HepG2 (cell line): Measurements from ENCODE around the gene R3HDM1. TPM values are rescaled to one million over a fixed set of nuclear protein-coding genes. Genes with fewer than 3 reads are reported as not detected.

ENCODE experiments used
- ATAC-seq: fragments of 200-7000 bp; cut with Tn5 transposase; 3 replicates; pipeline ENCODE4 v1.9.1; 2020; ENCODE audit warnings: mild to moderate bottlenecking, moderate library complexity
- BruUV-seq: library from RNA; stranded (reverse); fragments of 400-500 nt; replicated peaks from 2 replicates; lab custom pipeline; 2021; lab: Mats Ljungman, UMichigan
- CTCF ChIA-PET: fragments of 300-600 bp; formaldehyde crosslinking; extraction: SDS; loops from one replicate; lab custom pipeline; 2021; ENCODE audit warnings: low total read pairs, inconsistent platforms, low intra/inter-chr PET ratio; lab: Yijun Ruan, JAX
- POLR2A ChIA-PET: fragments of 350-600 bp; sonication (Branson Sonifier 250); formaldehyde crosslinking; loops from one replicate; lab custom pipeline; 2020; ENCODE audit warnings: antibody characterized with exemption, inconsistent platforms; lab: Yijun Ruan, JAX
- DNase-seq: peaks from one replicate; pipeline ENCODE4 v3.0.0-alpha.2; 2015; ENCODE audit warnings: low spot score
- FAIRE-seq: peaks from 3 replicates; lab custom pipeline; 2011; peaks lifted over from hg19 to GRCh38; lab: Jason Lieb, UNC
- H2AFZ ChIP-seq: one replicate; pipeline ENCODE4 v1.6.1; 2011; ENCODE audit warnings: low read length, inconsistent platforms
- H3K27ac ChIP-seq: fragments of 300-600 bp; 3 replicates; pipeline ENCODE4 v1.8.0; 2011; ENCODE audit warnings: mixed run types, mild to moderate bottlenecking, mixed read lengths, low read length, inconsistent platforms; ENCODE audit not compliant: insufficient read depth; ENCODE audit errors: extremely low read length
- H3K27me3 ChIP-seq, 2 experiments: fragments of 200-600 bp in 1 of 2; 2 replicates in 1 of 2; 3 replicates in 1 of 2; pipeline versions ENCODE4 v1.6.0 to v1.8.0; 2011; ENCODE audit warnings: low read length in 2 of 2, mild to moderate bottlenecking in 2 of 2, moderate library complexity in 2 of 2, inconsistent platforms in 1 of 2; ENCODE audit not compliant: insufficient read depth in 2 of 2, control insufficient read depth in 1 of 2
- H3K36me3 ChIP-seq, 2 experiments: fragments of 200-600 bp in 1 of 2; replicated peaks in 1 of 2; 2 replicates in 1 of 2; 3 replicates in 1 of 2; pipeline versions ENCODE4 v1.5.1 to v1.8.0; 2011; ENCODE audit warnings: low read length in 2 of 2, inconsistent platforms in 1 of 2; ENCODE audit not compliant: insufficient read depth in 2 of 2, control insufficient read depth in 1 of 2
- H3K4me1 ChIP-seq: 2 replicates; pipeline ENCODE4 v1.5.1; 2012; ENCODE audit warnings: low read length, inconsistent platforms; ENCODE audit not compliant: insufficient read depth
- H3K4me2 ChIP-seq: 2 replicates; pipeline ENCODE4 v1.6.0; 2011; ENCODE audit warnings: low read depth, low read length, inconsistent platforms
- H3K4me3 ChIP-seq, 3 experiments: fragments of 200-600 bp in 1 of 3; sonication (generic), shearing (Covaris generic) in 1 of 3; replicated peaks in 1 of 3; 2 replicates each; pipeline ENCODE4 v1.5.1; 2011 to 2016; ENCODE audit warnings: low read length in 3 of 3, inconsistent platforms in 2 of 3, low read depth in 2 of 3, mild to moderate bottlenecking in 2 of 3, control low read depth in 1 of 3, mixed read lengths in 1 of 3; ENCODE audit not compliant: insufficient read depth in 1 of 3
- H3K79me2 ChIP-seq: one replicate; pipeline ENCODE4 v1.6.1; 2011; ENCODE audit warnings: low read length, inconsistent platforms; ENCODE audit not compliant: insufficient read depth
- H3K9ac ChIP-seq: 2 replicates; pipeline ENCODE4 v1.6.0; 2011; ENCODE audit warnings: mild to moderate bottlenecking, low read depth, low read length, inconsistent platforms; ENCODE audit not compliant: insufficient read depth
- H3K9me3 ChIP-seq: 2 replicates; pipeline ENCODE4 v1.5.1; 2012; ENCODE audit warnings: mild to moderate bottlenecking, low read length
- H4K20me1 ChIP-seq: 2 replicates; pipeline ENCODE4 v1.6.0; 2011; ENCODE audit warnings: inconsistent platforms, mild to moderate bottlenecking, low read length, moderate library complexity; ENCODE audit not compliant: insufficient read depth
- AHR ChIP-seq: IDR thresholded peaks from 2 replicates; pipeline ENCODE4 v1.6.1; 2018; ENCODE audit warnings: missing genetic modification reagents, missing compliant biosample characterization
- CEBPB ChIP-seq: IDR thresholded peaks from 2 replicates; pipeline ENCODE4 v1.6.1; 2011; ENCODE audit warnings: low read depth, low read length, improper control_type of control experiment, borderline replicate concordance
- ELF1 ChIP-seq: sonication (generic); formaldehyde crosslinking; IDR thresholded peaks from 2 replicates; pipeline ENCODE4 v1.4.0; 2020; ENCODE audit warnings: missing genetic modification reagents
- ELF4 ChIP-seq: sonication (generic); formaldehyde crosslinking; IDR thresholded peaks from 2 replicates; pipeline ENCODE4 v1.5.0; 2020; ENCODE audit warnings: missing genetic modification reagents, mild to moderate bottlenecking, moderate library complexity, borderline replicate concordance
- GTF2F1 ChIP-seq: fragments of 150-350 bp; IDR thresholded peaks from 2 replicates; pipeline ENCODE4 v1.6.1; 2014; ENCODE audit warnings: low read length
- KAT7 ChIP-seq: IDR thresholded peaks from 2 replicates; pipeline ENCODE4 v1.6.1; 2018; ENCODE audit warnings: borderline replicate concordance, missing compliant biosample characterization
- MYNN ChIP-seq: sonication (generic); formaldehyde crosslinking; IDR thresholded peaks from 2 replicates; pipeline ENCODE4 v1.4.0; 2020; ENCODE audit warnings: mild to moderate bottlenecking, low read depth, missing genetic modification reagents
- STAG1 ChIP-seq: sonication (generic); formaldehyde crosslinking; IDR thresholded peaks from 2 replicates; pipeline ENCODE4 v1.4.0; 2020; ENCODE audit warnings: missing genetic modification reagents
- TFE3 ChIP-seq: IDR thresholded peaks from 2 replicates; pipeline ENCODE4 v1.6.1; 2016
- UBTF ChIP-seq: sonication (generic); formaldehyde crosslinking; IDR thresholded peaks from 2 replicates; pipeline ENCODE4 v1.4.0; 2020; ENCODE audit warnings: mild to moderate bottlenecking, missing genetic modification reagents
- ZBTB38 ChIP-seq: sonication (generic); formaldehyde crosslinking; IDR thresholded peaks from 2 replicates; pipeline ENCODE4 v1.5.1; 2020; ENCODE audit warnings: mild to moderate bottlenecking, missing genetic modification reagents
- ZNF576 ChIP-seq: sonication (generic); formaldehyde crosslinking; IDR thresholded peaks from 2 replicates; pipeline ENCODE4 v1.4.0; 2020; ENCODE audit warnings: mild to moderate bottlenecking, missing genetic modification reagents
- ZSCAN25 ChIP-seq: sonication (generic); formaldehyde crosslinking; IDR thresholded peaks from 2 replicates; pipeline ENCODE4 v1.8.0; 2022; ENCODE audit warnings: mild to moderate bottlenecking, missing genetic modification reagents
- WGBS: methylation state at CpG from one replicate; pipeline ENCODE4 v1.1.6; 2017; ENCODE audit warnings: low lambda C conversion rate; 5-methylcytosine and 5-hydroxymethylcytosine counted together
- in situ Hi-C: cut with HindIII; loops from 2 replicates; pipeline ENCODE4 v1.10.0; 2017; ENCODE audit warnings: low pct_unique_long_range_greater_than_20kb; ENCODE audit not compliant: extremely low pct_ligation_motif_present
- intact Hi-C: fragments of 100-400 bp; cut with micrococcal nuclease; formaldehyde crosslinking; loops from one replicate; pipeline ENCODE4 v1.10.0; 2022; ENCODE audit not compliant: unreplicated experiment
- polyA plus RNA-seq, 8 experiments: library from polyadenylated mRNA; depleted of rRNA in 3 of 8; stranded (reverse) in 7 of 8; unstranded in 1 of 8; fragments of >200 nt; fragmentation: Illumina TruSeq in 4 of 8; extraction: Trizol in 4 of 8; gene quantifications; 2 replicates each; pipeline versions ENCODE4 v1.2.1 to v1.2.3, GENCODE V29; 2011 to 2016; ENCODE audit warnings: low read depth in 4 of 8, missing spikeins in 1 of 8, mixed read lengths in 1 of 8; ENCODE audit not compliant: insufficient read depth in 1 of 8
- total RNA-seq, 5 experiments: library from RNA; depleted of rRNA; stranded (reverse); fragments of >200 nt; fragmentation: Illumina TruSeq; extraction: Trizol; gene quantifications; 2 replicates each; pipeline ENCODE4 v1.2.3, GENCODE V29; 2016; ENCODE audit warnings: low read depth in 1 of 5

Gene R3HDM1
- total and polyA plus RNA-seq, 2 of the 13 experiments (the other 11 are each of a cell fraction or from before 2014, with no cell fraction given) = 15.7 to 54.3 TPM

GRCh38 chr2:135741395-135742324, 210.4 kb downstream of the R3HDM1 start, which contains the start of gene UBXN4:
TSS of gene UBXN4 (plus strand) at chr2:135741855. CDS start at chr2:135741930, 75 bp downstream.
- H4K20me1 ChIP-seq = peaks cover 38% of the 10 kb centered on the region
- peak; percentile 93 for ATAC-seq
- H2AFZ ChIP-seq = peak within 1 kb of the TSS; percentile 78
- peak; percentile 99 for DNase-seq
- peak; percentile 99 for FAIRE-seq
- in situ Hi-C loops = no loop called here
- CTCF ChIA-PET = no interaction called here
- H3K27me3 ChIP-seq = no peaks in the 10 kb centered on the region; a peak in 1 of 5 replicates
- 3% methylated on average over 52 of the region's 93 CpGs for WGBS
- intact Hi-C loops = loop anchor here (2.0 kb wide), 1 partner anchor 211 kb away; the partner anchor contains the start of genes R3HDM1 and ZRANB3
- peaks cover 45% of the 10 kb centered on the region for H3K79me2 ChIP-seq
- H3K36me3 ChIP-seq = peaks cover 0 to 16% of the 10 kb centered on the region in 2 experiments; a peak in 3 of 5 replicates
- peaks cover 27% of the 10 kb centered on the region for H3K4me1 ChIP-seq
- POLR2A ChIA-PET = interaction anchor here (0.7 to 1.1 kb wide), 7 partner anchors 15 to 823 kb away, joined by 3 to 5 read pairs (median 3); partner anchors contain the start of genes CCNT2, R3HDM1 and ZRANB3
- H3K4me2 ChIP-seq = peak within 1 kb of the TSS; percentile 83
- peak within 1 kb of the TSS; percentile 99 for H3K9ac ChIP-seq
- H3K27ac ChIP-seq = peak within 1 kb of the TSS; percentile 93
- H3K9me3 ChIP-seq = no peaks in the 10 kb centered on the region
- H3K4me3 ChIP-seq = peak within 1 kb of the TSS; percentile 85 to 98 (median 95)
- TSS peak; percentile 71 for BruUV-seq
- TF ChIP-seq ZNF576 (no peak), UBTF (CRISPR knock-in tag) (peak; percentile 98), GTF2F1 (0 out of 2 replicates have a peak, but pooled peaks have one; percentile 44), ELF4 (CRISPR knock-in tag) (peak; percentile 96), KAT7 (CRISPR knock-in tag) (no peak; the same call in 1 of the 2 replicates), ELF1 (CRISPR knock-in tag) (peak; percentile 99), ZBTB38 (CRISPR knock-in tag) (peak; percentile 56; the same call in 1 of the 2 replicates), ZSCAN25 (CRISPR knock-in tag) (peak; percentile 43; the same call in 1 of the 2 replicates), TFE3 (no peak; the same call in 1 of the 2 replicates), CEBPB (0 out of 2 replicates have a peak, but pooled peaks have one; percentile 2), STAG1 (CRISPR knock-in tag) (peak; percentile 12; the same call in 1 of the 2 replicates), AHR (no peak; the same call in none of the 2 replicates), MYNN (no peak; the same call in 1 of the 2 replicates)
